H9 (cell line): Measurements from ENCODE around the gene CCDC134. TPM values are rescaled to one million over a fixed set of nuclear protein-coding genes. Genes with fewer than 3 reads are reported as not detected.

Experiments used
- DNase-seq: peaks from one replicate; pipeline ENCODE4 v3.0.0-alpha.2; 2017
- H2AFZ ChIP-seq: one replicate; pipeline ENCODE4 v1.6.1; 2013; ENCODE audit warnings: mild to moderate bottlenecking, low read length, control low read depth, moderate library complexity
- H2AK5ac ChIP-seq: 2 replicates; pipeline ENCODE4 v1.6.1; 2013; ENCODE audit warnings: low read length, control low read depth, mixed read lengths; ENCODE audit not compliant: insufficient read length
- H2BK120ac ChIP-seq: one replicate; pipeline ENCODE4 v1.6.1; 2013; ENCODE audit warnings: low read depth, mild to moderate bottlenecking, low read length, control low read depth, inconsistent platforms; ENCODE audit not compliant: poor library complexity, severe bottlenecking
- H2BK12ac ChIP-seq: 2 replicates; pipeline ENCODE4 v1.6.1; 2013; ENCODE audit warnings: low read length, control low read depth, mixed read lengths, low read depth; ENCODE audit not compliant: insufficient read length
- H2BK15ac ChIP-seq: 2 replicates; pipeline ENCODE4 v1.6.1; 2013; ENCODE audit warnings: low read depth, low read length, control low read depth
- H2BK20ac ChIP-seq: one replicate; pipeline ENCODE4 v1.6.1; 2013; ENCODE audit warnings: low read depth, mild to moderate bottlenecking, low read length, control low read depth, inconsistent platforms; ENCODE audit not compliant: poor library complexity, severe bottlenecking
- H2BK5ac ChIP-seq: 2 replicates; pipeline ENCODE4 v1.6.1; 2013; ENCODE audit warnings: low read length, control low read depth, mixed read lengths; ENCODE audit not compliant: insufficient read length
- H3K14ac ChIP-seq: 2 replicates; pipeline ENCODE4 v1.6.1; 2013; ENCODE audit warnings: low read length, control low read depth; ENCODE audit not compliant: insufficient read depth
- H3K18ac ChIP-seq: 2 replicates; pipeline ENCODE4 v1.6.1; 2013; ENCODE audit warnings: low read depth, mild to moderate bottlenecking, mixed read lengths, low read length, control low read depth; ENCODE audit not compliant: insufficient read length
- H3K23ac ChIP-seq: 2 replicates; pipeline ENCODE4 v1.6.1; 2013; ENCODE audit warnings: low read length, control low read depth, mixed read lengths, low read depth; ENCODE audit not compliant: insufficient read length
- H3K23me2 ChIP-seq: 2 replicates; pipeline ENCODE4 v1.6.1; 2013; ENCODE audit warnings: low read depth, mild to moderate bottlenecking, mixed read lengths, low read length, control low read depth; ENCODE audit not compliant: insufficient read length, poor library complexity, severe bottlenecking
- H3K27ac ChIP-seq: 2 replicates; pipeline ENCODE4 v1.5.1; 2013; ENCODE audit warnings: low read length, control low read depth, mixed read lengths, low read depth; ENCODE audit not compliant: insufficient read length
- H3K27me3 ChIP-seq: 2 replicates; pipeline ENCODE4 v1.6.1; 2013; ENCODE audit warnings: low read length, control low read depth, inconsistent platforms; ENCODE audit not compliant: insufficient read depth
- H3K4ac ChIP-seq: 2 replicates; pipeline ENCODE4 v1.6.1; 2013; ENCODE audit warnings: low read depth, mild to moderate bottlenecking, control low read depth, inconsistent platforms, low read length, moderate library complexity
- H3K4me1 ChIP-seq: 2 replicates; pipeline ENCODE4 v1.6.1; 2013; ENCODE audit warnings: low read length, control low read depth, inconsistent platforms; ENCODE audit not compliant: insufficient read depth
- H3K4me2 ChIP-seq: 2 replicates; pipeline ENCODE4 v1.6.1; 2013; ENCODE audit warnings: low read length, control low read depth, mixed read lengths; ENCODE audit not compliant: insufficient read length, insufficient read depth
- H3K56ac ChIP-seq: 2 replicates; pipeline ENCODE4 v1.6.1; 2013; ENCODE audit warnings: low read depth, mild to moderate bottlenecking, mixed read lengths, low read length, control low read depth; ENCODE audit not compliant: insufficient read length
- H3K79me1 ChIP-seq: 2 replicates; pipeline ENCODE4 v1.6.1; 2013; ENCODE audit warnings: low read depth, mild to moderate bottlenecking, moderate library complexity, low read length, control low read depth, inconsistent platforms; ENCODE audit not compliant: insufficient read depth, poor library complexity, severe bottlenecking
- H3K79me2 ChIP-seq: 2 replicates; pipeline ENCODE4 v1.6.1; 2013; ENCODE audit warnings: low read length, control low read depth, inconsistent platforms; ENCODE audit not compliant: insufficient read depth
- H3K9ac ChIP-seq: 2 replicates; pipeline ENCODE4 v1.6.1; 2013; ENCODE audit warnings: low read length, control low read depth, mixed read lengths; ENCODE audit not compliant: insufficient read length; ENCODE audit errors: extremely low read depth
- H3K9me3 ChIP-seq: one replicate; pipeline ENCODE4 v1.6.1; 2013; ENCODE audit warnings: low read depth, low read length, inconsistent platforms; ENCODE audit not compliant: control insufficient read depth
- H3T11ph ChIP-seq: one replicate; pipeline ENCODE4 v1.6.1; 2013; ENCODE audit warnings: mild to moderate bottlenecking, low read length, control low read depth, inconsistent platforms
- H4K20me1 ChIP-seq: one replicate; pipeline ENCODE4 v1.6.1; 2013; ENCODE audit not compliant: control insufficient read depth, insufficient read length, insufficient read depth
- H4K5ac ChIP-seq: 2 replicates; pipeline ENCODE4 v1.6.1; 2013; ENCODE audit warnings: low read depth, mild to moderate bottlenecking, mixed read lengths, low read length, control low read depth; ENCODE audit not compliant: insufficient read length
- H4K8ac ChIP-seq: replicated peaks from 2 replicates; pipeline ENCODE4 v1.6.1; 2013; ENCODE audit warnings: low read length, control low read depth, mixed read lengths, low read depth; ENCODE audit not compliant: insufficient read length
- H4K91ac ChIP-seq: 2 replicates; pipeline ENCODE4 v1.6.1; 2013; ENCODE audit warnings: low read depth, mild to moderate bottlenecking, moderate library complexity, mixed read lengths, low read length, control low read depth; ENCODE audit not compliant: insufficient read length
- H3K27ac Mint-ChIP-seq, 3 experiments: 2 replicates in 2 of 3; 3 replicates in 1 of 3; pipeline ENCODE4 v1.8.0; 2020 to 2021; ENCODE audit warnings: mixed read lengths in 3 of 3, mild to moderate bottlenecking in 1 of 3, moderate library complexity in 1 of 3
- H3K27me3 Mint-ChIP-seq: 2 replicates; pipeline ENCODE4 v1.8.0; 2021; ENCODE audit warnings: low read depth, mild to moderate bottlenecking, moderate library complexity, mixed read lengths
- H3K36me3 Mint-ChIP-seq, 3 experiments: 2 replicates in 2 of 3; 3 replicates in 1 of 3; pipeline ENCODE4 v1.8.0; 2020 to 2021; ENCODE audit warnings: low read depth in 3 of 3, mixed read lengths in 3 of 3; ENCODE audit not compliant: insufficient read depth in 1 of 3
- H3K4me1 Mint-ChIP-seq, 2 experiments: 2 replicates each; pipeline ENCODE4 v1.8.0; 2020; ENCODE audit warnings: mixed read lengths in 2 of 2
- H3K4me3 Mint-ChIP-seq, 2 experiments: 2 replicates in 1 of 2; 3 replicates in 1 of 2; pipeline ENCODE4 v1.8.0; 2020 to 2021; ENCODE audit warnings: mild to moderate bottlenecking in 2 of 2, mixed read lengths in 2 of 2, moderate library complexity in 1 of 2
- H3K9me3 Mint-ChIP-seq, 2 experiments: 2 replicates in 1 of 2; 3 replicates in 1 of 2; pipeline ENCODE4 v1.8.0; 2020; ENCODE audit warnings: mild to moderate bottlenecking in 2 of 2, mixed read lengths in 2 of 2, moderate library complexity in 1 of 2
- WGBS: extraction: QIAGEN DNeasy Blood & Tissue Kit; methylation state at CpG from one replicate; pipeline ENCODE4 v1.1.7; 2013; ENCODE audit warnings: missing lambda C conversion rate, low lambda C conversion rate, mixed read lengths; ENCODE audit not compliant: insufficient read length; ENCODE audit errors: extremely low coverage; 5-methylcytosine and 5-hydroxymethylcytosine counted together
- total RNA-seq: library from RNA; stranded (reverse); gene quantifications from 2 replicates; pipeline ENCODE4 v1.2.1, GENCODE V29; 2021
- TF ChIP-seq, protein P1 (sequence below): fragments of 200-600 bp; sonication (generic); conservative IDR thresholded peaks from 3 replicates; pipeline ENCODE4 v1.8.0; 2021; ENCODE audit warnings: antibody characterized with exemption, mild to moderate bottlenecking

The CCDC134 gene
- total RNA-seq, 1 experiment from 2014 or later: 20.7 TPM

DNA sequence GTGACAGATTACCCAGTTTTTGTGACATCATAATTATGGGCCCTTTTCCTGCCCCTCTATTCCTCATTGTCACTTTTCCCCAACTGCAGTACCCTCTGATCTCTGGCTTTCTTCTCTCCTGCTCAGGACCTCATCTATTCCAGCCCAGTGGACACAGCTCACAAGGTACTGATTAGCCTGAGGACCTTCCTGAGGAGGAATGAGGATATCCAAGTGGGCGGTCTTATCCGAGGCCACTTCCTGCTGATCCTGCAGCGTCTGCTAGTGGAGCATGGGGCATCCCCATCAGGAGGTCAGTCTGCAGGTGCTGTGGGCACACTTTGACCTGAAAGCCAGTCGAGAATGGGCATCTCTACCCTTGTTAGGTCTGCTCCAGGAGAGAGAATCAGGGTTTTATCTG, 24.5 kb upstream of the CCDC134 start:
- Mint-ChIP-seq H3K4me3 (no peak overlapping the region), H3K4me1 (peaks cover 6 to 7% of the 10 kb centered on the region in 2 experiments; a peak in 3 of 4 replicates), H3K9me3 (no peaks in the 10 kb centered on the region), H3K27me3 (peaks cover 12% of the 10 kb centered on the region), H3K36me3 (no peaks in the 10 kb centered on the region), H3K27ac (peak overlapping the region in 1 of 3 experiments; percentile 58; a peak in 1 of 7 replicates)
- TF ChIP-seq, protein P1, sequence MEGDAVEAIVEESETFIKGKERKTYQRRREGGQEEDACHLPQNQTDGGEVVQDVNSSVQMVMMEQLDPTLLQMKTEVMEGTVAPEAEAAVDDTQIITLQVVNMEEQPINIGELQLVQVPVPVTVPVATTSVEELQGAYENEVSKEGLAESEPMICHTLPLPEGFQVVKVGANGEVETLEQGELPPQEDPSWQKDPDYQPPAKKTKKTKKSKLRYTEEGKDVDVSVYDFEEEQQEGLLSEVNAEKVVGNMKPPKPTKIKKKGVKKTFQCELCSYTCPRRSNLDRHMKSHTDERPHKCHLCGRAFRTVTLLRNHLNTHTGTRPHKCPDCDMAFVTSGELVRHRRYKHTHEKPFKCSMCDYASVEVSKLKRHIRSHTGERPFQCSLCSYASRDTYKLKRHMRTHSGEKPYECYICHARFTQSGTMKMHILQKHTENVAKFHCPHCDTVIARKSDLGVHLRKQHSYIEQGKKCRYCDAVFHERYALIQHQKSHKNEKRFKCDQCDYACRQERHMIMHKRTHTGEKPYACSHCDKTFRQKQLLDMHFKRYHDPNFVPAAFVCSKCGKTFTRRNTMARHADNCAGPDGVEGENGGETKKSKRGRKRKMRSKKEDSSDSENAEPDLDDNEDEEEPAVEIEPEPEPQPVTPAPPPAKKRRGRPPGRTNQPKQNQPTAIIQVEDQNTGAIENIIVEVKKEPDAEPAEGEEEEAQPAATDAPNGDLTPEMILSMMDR: no peak
- no peak overlapping the region for H3K23ac ChIP-seq
- no peak overlapping the region for H4K91ac ChIP-seq
- no peaks in the 10 kb centered on the region for H3K23me2 ChIP-seq
- no peak overlapping the region for H3K27ac ChIP-seq
- no peak overlapping the region for H3K4ac ChIP-seq
- H3K4me1 ChIP-seq: no peaks in the 10 kb centered on the region; the same call in 1 of the 2 replicates
- DNase-seq: no peak
- no peaks in the 10 kb centered on the region for H3K27me3 ChIP-seq
- no peaks in the 10 kb centered on the region for H3K79me1 ChIP-seq
- no peak overlapping the region for H3K56ac ChIP-seq
- no peak overlapping the region for H2BK5ac ChIP-seq
- H2AFZ ChIP-seq: no peak overlapping the region
- no peak overlapping the region for H3T11ph ChIP-seq
- no peak overlapping the region for H4K5ac ChIP-seq
- no peak overlapping the region for H2BK120ac ChIP-seq
- H4K8ac ChIP-seq: no peak overlapping the region
- no peak overlapping the region for H3K4me2 ChIP-seq
- H2BK12ac ChIP-seq: no peak overlapping the region
- H2AK5ac ChIP-seq: no peak overlapping the region
- H3K18ac ChIP-seq: no peak overlapping the region
- no peak overlapping the region for H3K9ac ChIP-seq
- H2BK20ac ChIP-seq: no peak overlapping the region
- H4K20me1 ChIP-seq: no peaks in the 10 kb centered on the region
- no CpG with 5 or more reads among the region's 4 CpGs for WGBS
- no peaks in the 10 kb centered on the region for H3K79me2 ChIP-seq
- no peak overlapping the region for H3K14ac ChIP-seq
- no peaks in the 10 kb centered on the region for H3K9me3 ChIP-seq
- no peak overlapping the region for H2BK15ac ChIP-seq
